Neural cell (in vitro differentiated cells): ENCODE results near the gene ATP6V0E2. TPM values are rescaled to one million over a fixed set of nuclear protein-coding genes. Genes with fewer than 3 reads are reported as not detected.

ENCODE experiments used
- H2AFZ ChIP-seq: fragments of 200-600, 300-800 bp; sonication (generic), shearing (Covaris generic); 2 replicates; pipeline ENCODE4 v1.6.0; 2014; ENCODE audit warnings: low read depth, mild to moderate bottlenecking, antibody characterized with exemption, low read length, moderate library complexity
- H3F3A ChIP-seq: fragments of 200-600 bp; shearing (Covaris generic); 2 replicates; pipeline ENCODE4 v1.6.1; 2016; ENCODE audit warnings: mild to moderate bottlenecking, moderate library complexity, mixed read lengths, antibody characterized with exemption, low read length; ENCODE audit not compliant: insufficient read depth, poor library complexity, severe bottlenecking
- H3K27ac ChIP-seq: fragments of 200-600, 300-800 bp; sonication (generic), shearing (Covaris generic); 2 replicates; pipeline ENCODE4 v1.5.1; 2014; ENCODE audit warnings: mild to moderate bottlenecking, low read length, moderate library complexity
- H3K27me3 ChIP-seq: fragments of 300-800, 200-600 bp; sonication (generic), shearing (Covaris generic); 2 replicates; pipeline ENCODE4 v1.6.0; 2014; ENCODE audit warnings: mild to moderate bottlenecking, low read depth, low read length, moderate library complexity; ENCODE audit not compliant: insufficient read depth
- H3K36me3 ChIP-seq: fragments of 300-800, 200-600 bp; sonication (generic), shearing (Covaris generic); 2 replicates; pipeline ENCODE4 v1.5.1; 2014; ENCODE audit warnings: mild to moderate bottlenecking, antibody characterized with exemption, low read length, moderate library complexity; ENCODE audit not compliant: insufficient read depth
- H3K4me2 ChIP-seq: fragments of 300-800, 200-600 bp; sonication (generic), shearing (Covaris generic); 2 replicates; pipeline ENCODE4 v1.6.0; 2014; ENCODE audit warnings: mild to moderate bottlenecking, low read length
- H3K4me3 ChIP-seq: fragments of 300-800, 200-600 bp; sonication (generic), shearing (Covaris generic); 2 replicates; pipeline ENCODE4 v1.5.1; 2014; ENCODE audit warnings: mild to moderate bottlenecking, low read length, moderate library complexity
- H3K79me2 ChIP-seq: fragments of 200-600 bp; shearing (Covaris generic); replicated peaks from 2 replicates; pipeline ENCODE4 v1.6.0; 2014; ENCODE audit warnings: mild to moderate bottlenecking, low read length, moderate library complexity; ENCODE audit not compliant: insufficient read depth
- H3K9ac ChIP-seq: fragments of 300-800, 200-600 bp; sonication (generic), shearing (Covaris generic); 2 replicates; pipeline ENCODE4 v1.6.1; 2016; ENCODE audit warnings: mild to moderate bottlenecking, low read length, mixed read lengths
- H3K9me2 ChIP-seq: fragments of 200-600 bp; shearing (Covaris generic); 2 replicates; pipeline ENCODE4 v1.6.1; 2016; ENCODE audit warnings: mild to moderate bottlenecking, low read length, mixed read lengths; ENCODE audit not compliant: insufficient read depth
- H3K9me3 ChIP-seq: fragments of 200-600, 300-800 bp; sonication (generic), shearing (Covaris generic); 2 replicates; pipeline ENCODE4 v1.6.1; 2016; ENCODE audit warnings: mild to moderate bottlenecking, mixed run types, low read length, moderate library complexity, mixed read lengths
- H4K20me1 ChIP-seq: fragments of 200-600 bp; shearing (Covaris generic); 2 replicates; pipeline ENCODE4 v1.6.1; 2016; ENCODE audit warnings: mild to moderate bottlenecking, mixed run types; ENCODE audit not compliant: insufficient read depth
- EP300 ChIP-seq: fragments of 450-650 bp; conservative IDR thresholded peaks from 2 replicates; pipeline ENCODE4 v1.6.1; 2014; ENCODE audit warnings: antibody characterized with exemption, mild to moderate bottlenecking, moderate library complexity; ENCODE audit not compliant: poor library complexity, severe bottlenecking
- EZH2 ChIP-seq: fragments of 200-600, 300-800 bp; shearing (Covaris generic), sonication (generic); IDR thresholded peaks from 2 replicates; pipeline ENCODE4 v1.6.1; 2014; ENCODE audit warnings: antibody characterized with exemption, low read length, borderline replicate concordance, mild to moderate bottlenecking; ENCODE audit not compliant: insufficient read depth, poor library complexity, severe bottlenecking
- MXI1 ChIP-seq: fragments of 450-650 bp; conservative IDR thresholded peaks from 2 replicates; pipeline ENCODE4 v1.6.1; 2014; ENCODE audit warnings: antibody characterized with exemption, mild to moderate bottlenecking; ENCODE audit not compliant: poor library complexity, severe bottlenecking
- POLR2AphosphoS5 ChIP-seq: IDR thresholded peaks from 2 replicates; pipeline ENCODE4 v1.6.1; 2012
- RAD21 ChIP-seq: fragments of 450-650 bp; conservative IDR thresholded peaks from 2 replicates; pipeline ENCODE4 v1.6.1; 2014; ENCODE audit warnings: antibody characterized with exemption, mild to moderate bottlenecking, moderate library complexity
- SMC3 ChIP-seq: fragments of 450-650 bp; conservative IDR thresholded peaks from 2 replicates; pipeline ENCODE4 v1.6.1; 2014; ENCODE audit warnings: antibody characterized with exemption, mild to moderate bottlenecking, moderate library complexity; ENCODE audit not compliant: poor library complexity
- TAF1 ChIP-seq: IDR thresholded peaks from 2 replicates; pipeline ENCODE4 v1.6.1; 2012; ENCODE audit warnings: low read depth
- polyA plus RNA-seq: library from polyadenylated mRNA; depleted of rRNA; stranded (reverse); fragments of >200 nt; gene quantifications from 2 replicates; pipeline ENCODE4 v1.2.3, GENCODE V29; 2014
- TF ChIP-seq, protein P1 (sequence below): IDR thresholded peaks from 2 replicates; pipeline ENCODE4 v1.6.1; 2012; ENCODE audit warnings: borderline replicate concordance

Gene ATP6V0E2
- polyA plus RNA-seq, 1 donor from 2014 or later: 550 TPM

- Histone ChIP-seq H4K20me1 (no peaks in the 10 kb centered on the region), H3K9me2 (no peaks in the 10 kb centered on the region), H3K79me2 (no peaks in the 10 kb centered on the region), H3K36me3 (peaks cover 6% of the 10 kb centered on the region), H3K27ac (no peak overlapping the region), H3K9ac (no peak overlapping the region), H2AFZ (no peak overlapping the region), H3K4me3 (no peak overlapping the region), H3F3A (no peaks in the 10 kb centered on the region), H3K27me3 (no peaks in the 10 kb centered on the region), H3K4me2 (no peak overlapping the region), H3K9me3 (no peaks in the 10 kb centered on the region)
- TF ChIP-seq SMC3 (no peak), TAF1 (no peak), POLR2AphosphoS5 (no peak)
- TF ChIP-seq, protein P1, sequence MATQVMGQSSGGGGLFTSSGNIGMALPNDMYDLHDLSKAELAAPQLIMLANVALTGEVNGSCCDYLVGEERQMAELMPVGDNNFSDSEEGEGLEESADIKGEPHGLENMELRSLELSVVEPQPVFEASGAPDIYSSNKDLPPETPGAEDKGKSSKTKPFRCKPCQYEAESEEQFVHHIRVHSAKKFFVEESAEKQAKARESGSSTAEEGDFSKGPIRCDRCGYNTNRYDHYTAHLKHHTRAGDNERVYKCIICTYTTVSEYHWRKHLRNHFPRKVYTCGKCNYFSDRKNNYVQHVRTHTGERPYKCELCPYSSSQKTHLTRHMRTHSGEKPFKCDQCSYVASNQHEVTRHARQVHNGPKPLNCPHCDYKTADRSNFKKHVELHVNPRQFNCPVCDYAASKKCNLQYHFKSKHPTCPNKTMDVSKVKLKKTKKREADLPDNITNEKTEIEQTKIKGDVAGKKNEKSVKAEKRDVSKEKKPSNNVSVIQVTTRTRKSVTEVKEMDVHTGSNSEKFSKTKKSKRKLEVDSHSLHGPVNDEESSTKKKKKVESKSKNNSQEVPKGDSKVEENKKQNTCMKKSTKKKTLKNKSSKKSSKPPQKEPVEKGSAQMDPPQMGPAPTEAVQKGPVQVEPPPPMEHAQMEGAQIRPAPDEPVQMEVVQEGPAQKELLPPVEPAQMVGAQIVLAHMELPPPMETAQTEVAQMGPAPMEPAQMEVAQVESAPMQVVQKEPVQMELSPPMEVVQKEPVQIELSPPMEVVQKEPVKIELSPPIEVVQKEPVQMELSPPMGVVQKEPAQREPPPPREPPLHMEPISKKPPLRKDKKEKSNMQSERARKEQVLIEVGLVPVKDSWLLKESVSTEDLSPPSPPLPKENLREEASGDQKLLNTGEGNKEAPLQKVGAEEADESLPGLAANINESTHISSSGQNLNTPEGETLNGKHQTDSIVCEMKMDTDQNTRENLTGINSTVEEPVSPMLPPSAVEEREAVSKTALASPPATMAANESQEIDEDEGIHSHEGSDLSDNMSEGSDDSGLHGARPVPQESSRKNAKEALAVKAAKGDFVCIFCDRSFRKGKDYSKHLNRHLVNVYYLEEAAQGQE: no peak
These were observed 10.2 kb downstream of the ATP6V0E2 start for GRCh38 chr7:149884016-149884415.

- H3K79me2 ChIP-seq: no peaks in the 10 kb centered on the region
- no peak overlapping the region for H3K4me2 ChIP-seq
- H3K4me3 ChIP-seq: no peak overlapping the region
- no peak for TF ChIP-seq TAF1
- TF ChIP-seq EZH2: no peak
- TF ChIP-seq MXI1: no peak
- no peak for TF ChIP-seq RAD21
- TF ChIP-seq, protein P1: no peak
- TF ChIP-seq EP300: no peak
- no peak for TF ChIP-seq POLR2AphosphoS5
- H3K27me3 ChIP-seq: no peaks in the 10 kb centered on the region
- no peak overlapping the region for H3K9ac ChIP-seq
- H3K27ac ChIP-seq: no peak overlapping the region
- peaks cover 6% of the 10 kb centered on the region for H3K36me3 ChIP-seq
- H3K9me3 ChIP-seq: no peaks in the 10 kb centered on the region
- H3K9me2 ChIP-seq: no peaks in the 10 kb centered on the region
- no peak overlapping the region for H2AFZ ChIP-seq
- no peaks in the 10 kb centered on the region for H4K20me1 ChIP-seq
- no peaks in the 10 kb centered on the region for H3F3A ChIP-seq
These were observed 10.8 kb downstream of the ATP6V0E2 start for GRCh38 chr7:149884541-149884940.
